HepG2 (cell line): ENCODE measurements around the gene CHAF1A. TPM values are rescaled to one million over a fixed set of nuclear protein-coding genes. Genes with fewer than 3 reads are reported as not detected.

Source experiments
- ATAC-seq: fragments of 200-7000 bp; cut with Tn5 transposase; 3 replicates; pipeline ENCODE4 v1.9.1; 2020; ENCODE audit warnings: mild to moderate bottlenecking, moderate library complexity
- BruUV-seq: library from RNA; stranded (reverse); fragments of 400-500 nt; replicated peaks from 2 replicates; lab custom pipeline; 2021; lab: Mats Ljungman, UMichigan
- CTCF ChIA-PET: fragments of 300-600 bp; formaldehyde crosslinking; extraction: SDS; loops from one replicate; lab custom pipeline; 2021; ENCODE audit warnings: low total read pairs, inconsistent platforms, low intra/inter-chr PET ratio; lab: Yijun Ruan, JAX
- POLR2A ChIA-PET: fragments of 350-600 bp; sonication (Branson Sonifier 250); formaldehyde crosslinking; loops from one replicate; lab custom pipeline; 2020; ENCODE audit warnings: antibody characterized with exemption, inconsistent platforms; lab: Yijun Ruan, JAX
- DNase-seq: peaks from one replicate; pipeline ENCODE4 v3.0.0-alpha.2; 2015; ENCODE audit warnings: low spot score
- FAIRE-seq: peaks from 3 replicates; lab custom pipeline; 2011; peaks lifted over from hg19 to GRCh38; lab: Jason Lieb, UNC
- H2AFZ ChIP-seq: one replicate; pipeline ENCODE4 v1.6.1; 2011; ENCODE audit warnings: low read length, inconsistent platforms
- H3K27ac ChIP-seq: fragments of 300-600 bp; 3 replicates; pipeline ENCODE4 v1.8.0; 2011; ENCODE audit warnings: mixed run types, mild to moderate bottlenecking, mixed read lengths, low read length, inconsistent platforms; ENCODE audit not compliant: insufficient read depth; ENCODE audit errors: extremely low read length
- H3K27me3 ChIP-seq, 2 experiments: fragments of 200-600 bp in 1 of 2; 2 replicates in 1 of 2; 3 replicates in 1 of 2; pipeline versions ENCODE4 v1.6.0 to v1.8.0; 2011; ENCODE audit warnings: low read length in 2 of 2, mild to moderate bottlenecking in 2 of 2, moderate library complexity in 2 of 2, inconsistent platforms in 1 of 2; ENCODE audit not compliant: insufficient read depth in 2 of 2, control insufficient read depth in 1 of 2
- H3K36me3 ChIP-seq, 2 experiments: fragments of 200-600 bp in 1 of 2; replicated peaks in 1 of 2; 2 replicates in 1 of 2; 3 replicates in 1 of 2; pipeline versions ENCODE4 v1.5.1 to v1.8.0; 2011; ENCODE audit warnings: low read length in 2 of 2, inconsistent platforms in 1 of 2; ENCODE audit not compliant: insufficient read depth in 2 of 2, control insufficient read depth in 1 of 2
- H3K4me1 ChIP-seq: 2 replicates; pipeline ENCODE4 v1.5.1; 2012; ENCODE audit warnings: low read length, inconsistent platforms; ENCODE audit not compliant: insufficient read depth
- H3K4me2 ChIP-seq: 2 replicates; pipeline ENCODE4 v1.6.0; 2011; ENCODE audit warnings: low read depth, low read length, inconsistent platforms
- H3K4me3 ChIP-seq, 3 experiments: fragments of 200-600 bp in 1 of 3; sonication (generic), shearing (Covaris generic) in 1 of 3; replicated peaks in 1 of 3; 2 replicates each; pipeline ENCODE4 v1.5.1; 2011 to 2016; ENCODE audit warnings: low read length in 3 of 3, inconsistent platforms in 2 of 3, low read depth in 2 of 3, mild to moderate bottlenecking in 2 of 3, control low read depth in 1 of 3, mixed read lengths in 1 of 3; ENCODE audit not compliant: insufficient read depth in 1 of 3
- H3K79me2 ChIP-seq: one replicate; pipeline ENCODE4 v1.6.1; 2011; ENCODE audit warnings: low read length, inconsistent platforms; ENCODE audit not compliant: insufficient read depth
- H3K9ac ChIP-seq: 2 replicates; pipeline ENCODE4 v1.6.0; 2011; ENCODE audit warnings: mild to moderate bottlenecking, low read depth, low read length, inconsistent platforms; ENCODE audit not compliant: insufficient read depth
- H3K9me3 ChIP-seq: 2 replicates; pipeline ENCODE4 v1.5.1; 2012; ENCODE audit warnings: mild to moderate bottlenecking, low read length
- H4K20me1 ChIP-seq: 2 replicates; pipeline ENCODE4 v1.6.0; 2011; ENCODE audit warnings: inconsistent platforms, mild to moderate bottlenecking, low read length, moderate library complexity; ENCODE audit not compliant: insufficient read depth
- CREBL2 ChIP-seq: sonication (generic); formaldehyde crosslinking; IDR thresholded peaks from 2 replicates; pipeline ENCODE4 v1.8.1; 2023; ENCODE audit warnings: missing genetic modification reagents, mild to moderate bottlenecking, borderline replicate concordance
- FOXP4 ChIP-seq: sonication (generic); formaldehyde crosslinking; IDR thresholded peaks from 2 replicates; pipeline ENCODE4 v1.4.0; 2020; ENCODE audit warnings: missing genetic modification reagents
- GATAD2A ChIP-seq: IDR thresholded peaks from 2 replicates; pipeline ENCODE4 v1.6.1; 2016
- KLF13 ChIP-seq: sonication (generic); formaldehyde crosslinking; IDR thresholded peaks from 2 replicates; pipeline ENCODE4 v1.4.0; 2020; ENCODE audit warnings: mild to moderate bottlenecking, missing genetic modification reagents
- NR2F2 ChIP-seq: IDR thresholded peaks from 2 replicates; pipeline ENCODE4 v1.6.1; 2012; ENCODE audit warnings: low read depth, inconsistent platforms, borderline replicate concordance
- PAX8 ChIP-seq: sonication (generic); formaldehyde crosslinking; IDR thresholded peaks from 2 replicates; pipeline ENCODE4 v1.8.0; 2022; ENCODE audit warnings: mild to moderate bottlenecking, missing genetic modification reagents, borderline replicate concordance
- ZC3H13 ChIP-seq: sonication (generic); formaldehyde crosslinking; IDR thresholded peaks from 2 replicates; pipeline ENCODE4 v1.8.1; 2023; ENCODE audit warnings: mild to moderate bottlenecking, missing genetic modification reagents, moderate library complexity
- ZC3H4 ChIP-seq: sonication (generic); formaldehyde crosslinking; IDR thresholded peaks from 2 replicates; pipeline ENCODE4 v1.4.0; 2020; ENCODE audit warnings: missing genetic modification reagents, borderline replicate concordance
- ZNF18 ChIP-seq: sonication (generic); formaldehyde crosslinking; IDR thresholded peaks from 2 replicates; pipeline ENCODE4 v1.8.0; 2022; ENCODE audit warnings: mild to moderate bottlenecking, missing genetic modification reagents; ENCODE audit not compliant: insufficient replicate concordance
- ZNF251 ChIP-seq: sonication (generic); formaldehyde crosslinking; IDR thresholded peaks from 2 replicates; pipeline ENCODE4 v1.9.0; 2021; ENCODE audit warnings: mild to moderate bottlenecking, missing genetic modification reagents
- ZNF451 ChIP-seq: sonication (generic); formaldehyde crosslinking; IDR thresholded peaks from 2 replicates; pipeline ENCODE4 v1.5.0; 2020; ENCODE audit warnings: mild to moderate bottlenecking, missing genetic modification reagents
- ZNF816 ChIP-seq: sonication (generic); formaldehyde crosslinking; IDR thresholded peaks from 2 replicates; pipeline ENCODE4 v1.8.0; 2022; ENCODE audit warnings: missing genetic modification reagents, mild to moderate bottlenecking, borderline replicate concordance
- WGBS: methylation state at CpG from one replicate; pipeline ENCODE4 v1.1.6; 2017; ENCODE audit warnings: low lambda C conversion rate; 5-methylcytosine and 5-hydroxymethylcytosine counted together
- in situ Hi-C: cut with HindIII; loops from 2 replicates; pipeline ENCODE4 v1.10.0; 2017; ENCODE audit warnings: low pct_unique_long_range_greater_than_20kb; ENCODE audit not compliant: extremely low pct_ligation_motif_present
- intact Hi-C: fragments of 100-400 bp; cut with micrococcal nuclease; formaldehyde crosslinking; loops from one replicate; pipeline ENCODE4 v1.10.0; 2022; ENCODE audit not compliant: unreplicated experiment
- polyA plus RNA-seq, 8 experiments: library from polyadenylated mRNA; depleted of rRNA in 3 of 8; stranded (reverse) in 7 of 8; unstranded in 1 of 8; fragments of >200 nt; fragmentation: Illumina TruSeq in 4 of 8; extraction: Trizol in 4 of 8; gene quantifications; 2 replicates each; pipeline versions ENCODE4 v1.2.1 to v1.2.3, GENCODE V29; 2011 to 2016; ENCODE audit warnings: low read depth in 4 of 8, missing spikeins in 1 of 8, mixed read lengths in 1 of 8; ENCODE audit not compliant: insufficient read depth in 1 of 8
- total RNA-seq, 5 experiments: library from RNA; depleted of rRNA; stranded (reverse); fragments of >200 nt; fragmentation: Illumina TruSeq; extraction: Trizol; gene quantifications; 2 replicates each; pipeline ENCODE4 v1.2.3, GENCODE V29; 2016; ENCODE audit warnings: low read depth in 1 of 5

The CHAF1A gene
- total and polyA plus RNA-seq, 2 of the 13 experiments (the other 11 are each of a cell fraction or from before 2014, with no cell fraction given): 11.0 to 34.8 TPM

- ATAC-seq (no peak), FAIRE-seq (no peak)
- 94% methylated on average over 9 of the region's 15 CpGs for WGBS
These were observed 44.3 kb downstream of the CHAF1A start for GRCh38 chr19:4446704-4447200.

More at GRCh38 chr19:4446704-4447200, 44.3 kb downstream of the CHAF1A start:
- Histone ChIP-seq H3K79me2 (no peaks in the 10 kb centered on the region), H3K27me3 (no peaks in the 10 kb centered on the region), H3K9ac (no peak overlapping the region), H3K27ac (no peak overlapping the region), H3K4me2 (no peak overlapping the region), H2AFZ (no peak overlapping the region), H3K36me3 (peaks cover 14 to 48% of the 10 kb centered on the region in 2 experiments; a peak in 4 of 5 replicates), H3K9me3 (no peaks in the 10 kb centered on the region), H3K4me3 (no peak overlapping the region), H3K4me1 (peaks cover 10% of the 10 kb centered on the region; the same call in 1 of the 2 replicates), H4K20me1 (no peaks in the 10 kb centered on the region)
- in situ Hi-C loops: no loop called here
- no TSS peak for BruUV-seq
- TF ChIP-seq ZNF251 (CRISPR knock-in tag) (no peak), KLF13 (CRISPR knock-in tag) (no peak), ZC3H4 (CRISPR knock-in tag) (no peak), ZNF816 (CRISPR knock-in tag) (no peak), ZC3H13 (CRISPR knock-in tag) (no peak), NR2F2 (no peak), PAX8 (CRISPR knock-in tag) (no peak), GATAD2A (no peak), ZNF18 (CRISPR knock-in tag) (no peak), FOXP4 (CRISPR knock-in tag) (no peak), CREBL2 (CRISPR knock-in tag) (no peak), ZNF451 (no peak)
- ChIA-PET CTCF (no interaction called here), POLR2A (no interaction called here)
- intact Hi-C loops: no loop called here
- no peak for DNase-seq
